ENCODE results near the gene HIVEP3.

GRCh38 chr1:41807390-41807789 is 111.3 kb downstream of the HIVEP3 start:
- TF ChIP-seq CTCF (IDR thresholded peaks at IDR 0.05) (no peak), EZH2 (IDR thresholded peaks at IDR 0.05) (no peak), EZH2phosphoT487 (IDR thresholded peaks at IDR 0.05) (no peak)
